GM21528 (cell line): Measurements from ENCODE around the gene ALDH4A1.
"Not testable (repeated sequence)": the region's sequence is repeated elsewhere in the genome, so short reads cannot be mapped to it uniquely, and the experiment has no call there.

Experiments used
- ATAC-seq: cut with Tn5 transposase; IDR thresholded peaks from one replicate; pipeline ENCODE4 v1.9.1; 2021; ENCODE audit warnings: mild to moderate bottlenecking, moderate library complexity; ENCODE audit not compliant: unreplicated experiment, low FRiP score

ALDH4A1 gene

DNA sequence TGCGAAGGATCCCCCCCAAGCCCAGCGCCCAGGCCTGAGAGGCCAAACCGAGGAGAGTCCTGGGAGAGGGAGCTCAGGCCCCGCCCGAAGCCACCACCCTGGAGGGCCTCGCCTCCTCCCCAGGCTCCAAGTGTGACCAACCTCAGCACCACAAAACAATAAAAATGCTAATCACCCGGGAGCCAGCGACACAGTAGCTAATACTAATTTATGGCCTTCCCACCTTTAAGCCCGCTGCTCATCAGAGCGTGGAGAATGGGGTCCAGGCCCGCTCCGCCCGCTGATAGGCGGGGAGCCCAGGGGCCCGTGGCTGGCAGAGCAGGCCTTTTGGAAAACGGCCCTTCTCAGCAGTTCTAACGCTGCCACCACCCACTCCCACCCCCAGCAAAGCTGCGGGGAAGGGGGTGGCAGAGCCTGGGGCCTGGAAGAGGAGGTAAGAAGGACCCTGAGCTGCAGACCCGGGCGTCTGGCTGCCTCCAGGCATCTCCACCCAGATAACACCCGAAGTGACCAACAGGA is 22.5 kb downstream of the ALDH4A1 start:
- ATAC-seq, result no peak

DNA sequence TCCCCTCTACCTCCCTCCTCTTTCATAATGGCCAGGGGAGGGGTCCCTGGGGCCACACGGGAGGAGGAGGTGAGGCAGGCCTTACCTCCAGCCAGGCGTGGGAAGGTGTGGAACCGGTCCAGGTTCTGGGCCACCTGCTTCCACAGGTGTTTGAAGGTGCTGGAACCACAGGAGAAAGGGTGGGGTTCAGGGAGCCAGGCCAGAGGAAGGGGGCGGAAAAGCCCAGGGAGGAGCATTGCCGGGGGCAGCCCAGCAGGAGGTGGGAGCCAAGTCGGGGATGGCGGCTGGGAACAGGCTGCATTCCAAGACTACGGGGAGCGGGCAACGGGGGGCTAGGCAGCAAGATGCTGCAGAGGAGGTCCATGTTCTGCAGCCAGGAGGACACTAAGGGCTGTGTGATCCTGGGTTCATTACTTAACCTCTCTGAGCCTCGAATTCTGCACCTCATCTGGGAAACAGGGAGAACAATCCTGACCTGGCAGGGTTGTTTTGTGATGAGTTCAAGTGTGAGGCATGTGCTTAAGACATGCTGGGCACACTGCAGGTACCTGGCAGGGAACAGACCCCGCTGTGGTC is 23.1 kb downstream of the ALDH4A1 start:
- no peak for ATAC-seq

DNA sequence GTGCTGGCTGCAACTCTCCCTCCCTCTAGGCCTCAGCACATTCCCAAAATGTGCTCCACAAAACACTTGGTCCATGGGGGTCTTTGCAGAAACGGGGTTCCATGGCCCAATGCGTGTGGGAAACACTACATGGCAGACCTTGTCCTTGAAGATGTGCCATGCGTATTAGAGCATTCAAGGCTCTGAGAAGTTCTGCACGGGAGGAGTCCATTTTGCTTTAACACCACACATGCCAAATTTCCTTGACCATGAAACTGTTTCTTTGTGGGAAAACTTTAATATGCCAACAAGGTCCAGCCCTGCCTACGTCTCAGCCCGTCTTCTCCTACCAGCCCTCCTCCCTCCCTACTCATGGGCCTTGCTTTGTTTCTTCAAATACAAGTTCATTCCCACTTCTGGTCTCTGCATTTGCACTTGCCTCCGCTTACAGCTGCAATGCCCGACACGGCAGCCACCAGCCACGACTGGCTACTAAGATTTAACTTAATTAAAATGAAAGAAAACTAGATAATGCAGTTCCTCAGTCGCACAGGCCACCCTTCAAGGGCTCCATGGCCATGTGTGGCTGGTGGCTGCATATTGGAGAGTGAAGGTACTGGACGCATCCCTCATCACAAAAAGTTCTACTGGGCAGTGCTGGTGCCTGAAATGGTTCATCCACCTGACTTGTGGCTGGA is 23.7 kb downstream of the ALDH4A1 start:
- ATAC-seq, result no peak

DNA sequence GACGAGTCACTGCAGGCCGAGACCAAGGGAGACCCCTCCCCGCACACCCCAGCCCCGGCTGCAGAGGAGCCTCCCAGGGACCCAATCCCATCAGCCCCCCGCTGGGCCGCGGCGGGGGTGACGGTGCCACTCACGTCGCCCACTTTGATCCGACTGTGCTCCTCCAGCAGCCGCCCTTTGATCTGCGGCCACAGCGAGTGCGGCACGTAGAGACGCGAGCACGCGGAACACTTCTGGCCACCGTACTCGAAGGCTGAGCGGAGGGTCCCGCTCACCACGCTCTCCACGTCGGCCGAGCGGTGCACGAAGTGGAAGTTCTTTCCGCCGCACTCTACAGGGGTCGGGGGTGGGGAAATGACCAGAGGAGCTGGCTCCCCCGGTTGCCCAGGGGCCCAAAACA is 25.1 kb downstream of the ALDH4A1 start:
- no peak for ATAC-seq

DNA sequence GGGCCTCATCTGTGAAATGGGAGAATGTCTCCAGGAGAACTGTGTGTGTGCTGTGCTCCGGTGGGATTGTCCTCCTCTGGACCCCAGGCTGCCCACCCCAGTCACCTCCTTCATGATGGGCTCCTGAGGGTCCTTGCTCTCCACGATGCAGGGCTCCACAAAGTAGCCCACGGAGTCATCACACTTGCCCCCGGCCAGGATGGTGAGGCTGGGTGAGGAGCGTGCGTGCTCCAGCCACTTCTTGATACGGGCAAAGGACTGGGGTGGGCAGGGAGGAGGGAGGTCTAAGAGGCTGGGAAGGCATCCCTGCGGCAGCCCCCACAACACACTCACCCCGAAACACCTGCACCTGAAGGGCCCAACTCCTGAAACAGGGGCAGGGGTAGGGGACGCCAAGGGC is 26.1 kb downstream of the ALDH4A1 start:
- no peak for ATAC-seq

DNA sequence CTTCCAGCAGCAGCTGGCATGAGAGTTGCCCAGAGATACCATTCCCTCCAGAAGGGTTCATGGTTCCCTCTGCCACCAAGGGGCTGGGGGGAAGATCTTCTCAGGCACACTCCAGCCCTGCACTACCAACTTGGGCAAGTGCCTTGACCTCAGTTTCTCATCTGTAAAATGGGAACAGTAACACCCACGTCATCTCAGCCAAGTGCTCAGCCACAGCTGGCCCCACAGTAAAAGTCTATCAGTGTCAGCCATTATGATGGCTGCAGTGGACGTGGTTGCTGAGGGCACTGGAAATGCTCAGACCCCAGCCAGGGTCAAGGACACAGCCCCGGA is 26.6 kb downstream of the ALDH4A1 start:
- no peak for ATAC-seq

DNA sequence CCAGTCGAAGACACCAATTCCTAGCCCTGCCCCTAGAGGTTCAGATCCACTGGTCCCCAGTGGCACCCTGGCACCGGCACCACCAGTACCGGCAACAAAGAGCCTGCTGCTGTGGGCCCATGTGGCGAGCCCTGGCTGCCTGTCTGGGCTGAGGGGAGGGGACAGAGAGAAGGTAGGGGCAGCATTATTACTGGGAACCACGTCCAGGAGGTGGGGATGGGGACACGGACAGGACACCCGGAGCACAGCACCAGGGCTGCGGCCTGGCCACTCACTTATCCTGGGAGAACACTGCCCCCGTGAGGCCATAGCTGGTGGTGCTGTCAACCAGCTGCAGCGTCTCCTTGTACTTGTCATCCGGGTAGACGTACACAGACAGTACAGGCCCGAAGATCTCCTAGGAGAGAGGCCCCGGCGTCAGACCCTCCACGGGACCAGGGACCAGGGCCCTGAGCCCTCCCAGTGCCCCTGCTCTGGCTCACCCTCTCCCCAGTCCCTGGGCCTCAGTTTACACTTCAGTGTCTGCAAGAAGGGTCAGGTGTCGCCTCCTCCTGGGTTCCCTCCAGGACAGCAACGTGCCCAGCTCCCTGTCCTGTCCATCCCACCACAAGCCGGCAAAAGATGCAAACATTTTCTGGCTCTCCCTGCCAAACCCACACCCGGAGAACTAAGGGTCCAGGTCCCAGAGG is 27.1 kb downstream of the ALDH4A1 start:
- no peak for ATAC-seq

DNA sequence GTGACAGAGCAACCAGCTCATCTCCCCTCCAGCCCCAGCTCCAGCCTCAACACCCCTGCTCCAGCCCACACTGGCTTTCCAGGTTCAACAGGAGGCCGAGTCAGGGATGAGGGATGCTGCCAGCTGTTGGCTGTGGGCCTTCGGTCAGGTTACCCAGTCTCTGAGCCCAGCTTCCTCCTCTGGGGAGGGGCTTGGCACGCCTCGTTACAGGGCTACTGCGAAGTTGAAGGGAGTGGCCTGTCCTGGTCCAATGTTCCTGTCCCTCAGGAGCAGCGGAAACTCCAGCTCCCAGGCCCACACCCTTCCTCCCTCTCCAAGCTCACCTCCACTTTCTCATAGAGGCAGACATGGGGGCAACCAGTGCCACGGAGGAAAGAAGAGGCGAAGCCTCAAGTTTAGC is 27.8 kb downstream of the ALDH4A1 start:
- ATAC-seq, result no peak

DNA sequence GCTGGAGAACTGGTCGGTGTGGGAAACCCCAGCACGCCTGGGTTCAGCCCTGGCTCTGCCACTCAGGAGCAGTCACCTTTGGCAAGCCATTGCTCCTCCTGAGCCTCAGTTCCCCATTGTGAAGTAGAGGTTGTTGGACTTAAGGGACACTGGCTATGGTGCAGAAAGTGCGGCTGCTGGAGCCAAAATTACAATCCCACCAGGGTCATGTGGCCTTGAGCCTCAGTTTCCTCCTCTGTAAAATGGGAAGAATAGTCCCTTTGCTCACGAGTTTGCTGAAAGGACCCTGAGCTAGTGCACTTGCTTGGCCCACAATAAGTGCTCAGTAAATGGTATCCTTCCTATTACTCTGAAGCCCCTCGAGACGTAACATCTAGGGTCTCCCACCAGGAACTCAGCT is 28.3 kb downstream of the ALDH4A1 start:
- ATAC-seq, result no peak

DNA sequence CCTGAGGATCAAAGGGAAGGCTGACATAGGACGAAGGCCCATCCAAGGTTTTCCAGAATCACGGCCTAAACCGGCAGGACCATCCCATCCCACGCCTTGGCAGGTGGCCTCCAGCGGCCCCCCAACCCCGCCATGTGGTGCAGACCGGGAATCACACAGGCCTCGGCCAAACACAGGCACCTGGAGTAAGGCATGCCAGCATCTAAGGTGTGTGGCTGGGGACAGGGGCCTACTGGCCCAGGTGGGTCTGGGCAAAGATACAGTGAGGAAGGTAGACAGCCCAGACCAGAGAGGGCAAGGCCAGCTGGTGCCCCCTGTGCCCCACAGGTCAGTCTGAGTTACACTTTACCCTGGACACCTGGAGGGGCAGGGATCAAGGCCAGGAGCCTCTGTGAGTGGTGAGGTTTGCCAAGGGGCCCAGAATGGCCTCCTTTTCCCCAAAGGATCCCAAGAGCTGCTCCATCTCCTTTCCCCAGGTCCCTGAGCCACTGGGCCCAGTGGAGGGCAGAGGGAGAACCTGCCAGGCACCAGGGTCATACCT is 30.2 kb downstream of the ALDH4A1 start:
- ATAC-seq, result no peak

DNA sequence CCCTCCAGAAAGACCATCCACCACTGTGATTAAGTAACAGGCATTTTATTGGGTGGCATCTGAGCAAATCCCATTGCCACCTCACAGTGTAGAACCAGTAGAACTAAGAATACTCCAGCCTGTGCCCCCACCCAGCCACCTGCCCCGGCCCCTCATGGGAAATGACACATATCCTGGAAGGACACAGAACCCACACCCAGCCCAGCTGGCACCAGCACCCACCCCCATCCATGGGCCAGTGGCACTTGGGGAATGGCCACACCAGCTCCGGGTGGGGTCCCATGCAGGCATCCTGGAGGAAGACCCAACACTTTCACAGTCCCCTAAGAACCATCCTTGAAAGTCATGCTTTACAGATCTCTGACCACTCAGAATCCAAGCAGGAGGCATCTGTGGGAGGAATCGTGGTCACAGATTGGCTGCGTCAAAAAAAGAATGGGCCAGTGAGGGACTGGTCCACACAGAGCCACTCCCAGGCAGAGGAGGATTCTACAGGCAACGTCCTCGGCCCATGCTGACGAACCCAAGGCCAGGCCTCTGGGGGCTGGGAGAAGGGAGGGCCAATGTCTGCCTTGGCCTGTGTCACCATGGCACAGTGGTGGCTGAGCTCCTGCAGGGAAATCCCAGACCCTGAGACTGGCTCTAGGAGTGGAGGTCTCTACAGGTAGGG is 30.8 kb downstream of the ALDH4A1 start:
- no peak for ATAC-seq

DNA sequence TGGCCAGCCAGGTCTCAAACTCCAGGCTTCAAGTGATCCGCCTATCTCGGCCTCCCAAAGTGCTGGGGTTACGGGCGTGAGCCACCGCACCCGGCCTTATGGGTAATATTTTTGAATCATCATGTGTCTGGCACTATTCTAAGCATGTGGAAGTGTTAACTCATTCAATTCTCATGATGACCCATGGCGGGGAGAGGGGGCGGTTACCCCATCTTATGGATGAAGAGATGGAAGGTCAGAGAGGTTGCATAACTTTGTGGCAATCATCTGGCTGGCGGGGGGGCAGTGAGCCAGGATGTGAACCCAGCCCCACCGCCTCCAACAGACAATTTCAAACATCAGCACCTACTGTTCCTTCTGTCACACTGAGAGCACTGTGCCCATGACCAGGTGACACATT is 31.4 kb downstream of the ALDH4A1 start:
- ATAC-seq, result no peak

DNA sequence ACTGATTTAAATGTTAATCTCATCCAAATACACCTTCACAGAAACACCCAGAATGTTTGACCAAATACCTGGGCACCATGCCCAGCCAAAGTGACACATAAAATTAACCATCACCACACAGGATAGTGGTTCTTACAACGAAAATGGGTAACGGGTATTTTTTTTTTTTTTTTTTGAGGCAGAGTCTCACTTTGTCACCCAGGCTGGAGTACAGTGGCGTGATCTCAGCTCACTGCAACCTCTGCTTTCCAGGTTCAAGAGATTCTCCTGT is 31.8 kb downstream of the ALDH4A1 start:
- ATAC-seq, result not testable (repeated sequence)

DNA sequence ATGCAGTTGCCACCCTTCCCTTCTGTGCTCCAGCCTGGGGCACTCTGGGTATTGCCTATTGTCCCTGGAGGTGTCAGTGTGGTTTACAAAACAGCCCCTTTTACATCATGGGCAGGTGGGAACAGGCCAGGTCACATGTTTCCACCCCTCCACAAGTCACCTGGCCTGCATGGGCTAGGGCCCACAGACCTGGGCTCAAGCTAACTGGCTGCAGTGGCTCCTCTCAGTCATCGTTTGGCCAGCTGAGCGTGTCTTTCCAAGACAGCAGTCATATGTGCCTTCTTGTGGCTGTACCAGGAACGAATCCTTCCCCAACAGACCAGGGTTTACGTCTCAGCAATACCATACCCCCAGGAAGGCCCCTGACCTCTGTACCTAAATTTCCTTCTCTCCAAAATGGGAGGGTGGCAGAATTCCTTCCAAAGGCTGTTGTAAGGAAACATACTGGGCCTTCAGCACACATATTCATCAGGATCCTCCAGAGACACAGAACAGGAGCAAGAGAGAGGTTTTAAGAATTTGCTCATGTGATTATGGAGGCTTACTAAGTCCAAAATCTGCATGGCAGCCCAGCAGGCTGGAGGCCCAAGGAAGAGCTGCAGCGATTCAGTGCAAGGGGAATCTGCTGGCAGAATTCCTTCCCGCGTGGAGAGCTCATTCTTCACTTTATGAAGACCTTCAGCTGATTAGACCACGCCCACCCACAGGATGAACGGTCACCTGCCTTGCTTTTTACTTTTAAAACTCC is 32.3 kb downstream of the ALDH4A1 start:
- ATAC-seq, result no peak

DNA sequence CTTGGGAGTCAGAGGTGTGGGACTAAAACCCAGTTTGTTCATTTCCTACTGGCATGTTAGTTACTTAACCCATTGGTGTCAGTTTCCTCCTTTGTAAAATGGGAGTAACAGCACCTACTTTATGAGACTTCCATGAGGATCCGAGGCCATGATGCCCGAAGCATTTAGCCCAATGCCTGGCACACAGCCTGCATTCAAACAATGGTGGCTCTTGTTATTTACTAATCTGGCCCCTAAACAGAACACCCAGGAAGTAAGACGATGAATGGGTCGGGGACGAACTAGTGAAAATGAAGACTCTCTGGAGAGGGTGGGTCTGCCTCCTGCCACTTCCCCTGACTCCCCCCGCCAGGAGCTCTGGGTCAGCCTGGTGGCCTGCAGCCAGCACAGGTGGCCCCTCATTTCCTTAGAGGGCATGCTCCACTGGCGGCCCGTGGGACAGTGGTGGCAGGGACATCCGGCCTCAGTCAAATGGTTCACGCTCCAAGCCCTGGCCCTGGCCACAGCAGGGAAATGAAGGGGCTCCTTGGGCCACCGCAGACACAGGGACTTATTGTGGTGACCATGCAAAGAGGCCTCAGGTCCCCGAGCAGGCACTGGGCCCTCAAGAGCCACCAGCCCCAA is 33.4 kb downstream of the ALDH4A1 start:
- ATAC-seq, result no peak

DNA sequence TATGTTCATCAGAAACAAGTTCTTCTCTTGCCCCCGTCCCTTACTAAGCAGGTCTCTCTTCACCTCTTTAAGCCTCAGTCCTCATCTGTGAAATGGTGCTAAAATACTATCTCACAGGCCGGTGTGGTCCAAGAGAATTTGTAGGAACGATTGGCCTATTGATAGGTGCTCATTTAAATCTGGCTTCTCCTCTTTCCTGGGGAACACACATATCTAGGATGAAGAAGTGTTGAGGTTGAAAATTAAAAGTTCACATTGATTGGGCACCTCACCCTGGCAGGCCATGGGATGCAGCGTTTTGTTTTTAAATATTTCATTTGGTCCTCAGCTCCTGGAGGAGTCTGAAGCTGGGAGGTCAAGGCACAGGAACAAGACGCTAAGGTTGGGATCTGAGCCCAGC is 34.0 kb downstream of the ALDH4A1 start:
- no peak for ATAC-seq

DNA sequence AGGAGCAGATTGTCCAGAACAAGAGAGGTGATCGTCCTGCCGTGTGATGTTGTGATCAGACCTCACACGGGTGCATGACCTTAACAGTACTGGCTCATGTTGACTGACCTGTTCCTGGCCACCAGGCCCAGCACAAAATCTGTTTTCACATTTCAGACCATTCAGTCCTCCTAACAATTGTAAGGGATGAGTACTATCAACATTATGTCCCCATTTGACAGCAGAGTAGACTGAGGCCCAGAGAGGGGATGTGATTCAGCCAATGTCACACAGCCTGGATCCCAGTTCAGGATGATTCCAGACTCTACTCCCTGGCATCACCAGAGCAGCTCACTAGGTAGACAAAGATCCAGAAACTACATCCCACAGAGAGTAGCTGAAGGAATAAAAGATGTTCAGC is 35.5 kb downstream of the ALDH4A1 start:
- ATAC-seq, result no peak

DNA sequence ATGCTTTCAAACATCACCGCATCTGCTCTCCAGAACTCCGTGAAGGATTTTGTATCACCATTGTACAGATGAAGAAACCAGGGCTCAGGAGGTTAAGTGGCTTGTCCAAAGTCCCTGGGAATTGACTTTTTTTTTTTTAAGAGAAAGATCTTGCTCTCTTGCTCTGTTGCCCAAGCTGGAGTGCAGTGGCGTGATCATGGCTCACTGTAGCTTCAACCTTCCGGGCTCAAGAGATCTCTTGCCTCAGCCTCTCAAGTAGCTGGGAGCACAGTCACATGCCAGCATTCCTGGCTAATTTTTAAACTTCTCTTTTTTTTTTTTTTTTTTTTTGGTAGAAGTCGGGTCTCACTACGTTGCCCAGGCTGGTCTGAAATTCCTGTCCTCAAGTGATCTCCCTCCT is 36.0 kb downstream of the ALDH4A1 start:
- ATAC-seq, result no peak

DNA sequence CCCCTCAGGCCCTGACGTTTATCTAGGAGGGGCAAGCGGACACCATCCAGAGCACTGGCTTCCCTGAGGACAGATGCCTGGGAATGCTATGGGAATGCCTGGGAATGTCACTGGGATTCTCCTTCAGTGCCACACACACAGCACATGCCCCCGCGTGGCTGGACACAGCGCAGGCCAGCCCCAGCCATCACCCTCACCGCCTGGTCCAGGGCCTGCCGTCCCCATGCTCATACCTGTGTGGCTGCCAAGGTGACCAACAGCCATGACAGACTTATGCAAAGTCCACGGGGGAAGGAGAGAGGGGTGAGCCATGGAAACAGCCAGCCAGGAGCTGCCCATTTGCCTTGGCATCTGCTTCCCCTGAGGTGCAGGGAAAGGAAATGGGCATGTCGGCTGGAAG is 37.2 kb downstream of the ALDH4A1 start:
- ATAC-seq, result no peak

DNA sequence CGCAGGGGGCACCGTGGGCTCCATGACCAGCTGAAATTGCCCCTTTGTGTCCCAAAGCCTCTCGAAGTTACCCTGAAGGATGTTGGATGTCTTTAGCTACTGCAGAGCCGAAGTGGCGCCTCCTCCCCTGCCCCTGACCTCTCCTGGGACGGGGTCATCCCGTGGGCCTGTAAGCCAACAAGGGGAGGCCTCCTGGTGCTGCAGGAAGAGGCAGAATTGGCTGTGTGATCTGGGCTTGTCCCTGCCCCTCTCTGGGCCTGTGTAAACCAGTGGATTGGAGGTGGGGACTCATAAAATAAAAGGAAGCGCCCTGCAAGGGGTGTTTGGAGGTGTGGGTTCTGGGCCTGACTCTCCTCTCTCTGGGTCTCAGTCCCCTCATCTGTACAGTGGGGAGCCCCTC is 40.8 kb downstream of the ALDH4A1 start:
- no peak for ATAC-seq
